Measurements from ENCODE around the gene CST6.

Gene CST6, protein sequence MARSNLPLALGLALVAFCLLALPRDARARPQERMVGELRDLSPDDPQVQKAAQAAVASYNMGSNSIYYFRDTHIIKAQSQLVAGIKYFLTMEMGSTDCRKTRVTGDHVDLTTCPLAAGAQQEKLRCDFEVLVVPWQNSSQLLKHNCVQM
- 0 reads per million in 4 donors for total RNA-seq

DNA sequence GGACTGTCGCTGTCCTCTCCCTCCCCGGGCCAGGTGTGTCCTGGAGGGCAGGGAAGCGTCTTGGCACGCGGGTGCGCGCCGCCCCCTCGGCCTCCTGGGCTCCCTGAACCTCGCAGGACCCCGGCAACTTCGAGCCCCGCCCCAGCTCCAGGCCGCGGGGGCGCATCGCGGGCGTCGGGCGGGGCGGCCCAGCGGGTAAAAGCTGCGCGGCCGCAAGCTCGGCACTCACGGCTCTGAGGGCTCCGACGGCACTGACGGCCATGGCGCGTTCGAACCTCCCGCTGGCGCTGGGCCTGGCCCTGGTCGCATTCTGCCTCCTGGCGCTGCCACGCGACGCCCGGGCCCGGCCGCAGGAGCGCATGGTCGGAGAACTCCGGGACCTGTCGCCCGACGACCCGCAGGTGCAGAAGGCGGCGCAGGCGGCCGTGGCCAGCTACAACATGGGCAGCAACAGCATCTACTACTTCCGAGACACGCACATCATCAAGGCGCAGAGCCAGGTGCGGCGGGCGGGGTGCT is at the start of gene CST6:
TSS of gene CST6 (plus strand) at position 224 of the 519 bp plus-strand sequence. CDS start at position 261, 37 bp downstream.
- DNase-seq: no peak

DNA sequence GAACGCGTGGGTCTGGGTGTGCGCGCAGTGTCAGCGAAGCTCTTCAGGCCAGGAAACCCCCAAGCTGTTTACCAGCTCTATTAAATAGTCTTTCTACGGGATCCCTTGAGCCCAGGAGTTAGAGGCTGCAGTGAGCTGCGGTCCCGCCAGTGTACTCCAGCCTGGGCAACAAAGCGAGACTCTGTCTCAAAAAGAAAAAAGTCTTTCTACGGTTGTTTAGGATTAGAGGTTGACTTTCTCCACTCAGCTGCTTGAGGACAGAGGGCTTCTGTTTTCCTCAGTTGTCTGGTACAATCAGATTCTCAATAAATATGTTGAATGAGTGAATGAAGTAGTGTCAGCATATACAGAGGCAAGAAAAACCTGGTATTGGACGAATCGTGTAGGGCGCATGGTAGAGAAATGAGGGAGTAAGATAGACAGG is 49.7 kb upstream of the CST6 start:
- no peak for DNase-seq

DNA sequence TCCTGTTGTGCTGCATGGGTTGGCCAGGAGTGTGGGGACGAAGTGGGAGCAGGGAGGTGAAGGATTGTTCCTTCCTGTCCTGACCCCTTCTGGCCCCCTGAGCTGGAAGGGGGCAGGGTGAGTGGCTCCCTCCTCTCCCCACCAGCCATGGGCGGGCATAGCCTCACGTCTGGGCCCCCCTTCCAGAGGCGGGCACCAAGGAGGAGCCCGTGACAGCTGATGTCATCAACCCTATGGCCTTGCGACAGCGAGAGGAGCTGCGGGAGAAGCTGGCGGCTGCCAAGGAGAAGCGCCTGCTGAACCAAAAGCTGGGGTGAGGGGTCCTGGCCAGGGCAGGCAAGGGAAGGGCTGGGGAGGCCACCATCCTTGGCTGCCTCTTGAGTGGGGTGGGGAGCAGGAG is 46.9 kb upstream of the CST6 start:
- no peak for DNase-seq

DNA sequence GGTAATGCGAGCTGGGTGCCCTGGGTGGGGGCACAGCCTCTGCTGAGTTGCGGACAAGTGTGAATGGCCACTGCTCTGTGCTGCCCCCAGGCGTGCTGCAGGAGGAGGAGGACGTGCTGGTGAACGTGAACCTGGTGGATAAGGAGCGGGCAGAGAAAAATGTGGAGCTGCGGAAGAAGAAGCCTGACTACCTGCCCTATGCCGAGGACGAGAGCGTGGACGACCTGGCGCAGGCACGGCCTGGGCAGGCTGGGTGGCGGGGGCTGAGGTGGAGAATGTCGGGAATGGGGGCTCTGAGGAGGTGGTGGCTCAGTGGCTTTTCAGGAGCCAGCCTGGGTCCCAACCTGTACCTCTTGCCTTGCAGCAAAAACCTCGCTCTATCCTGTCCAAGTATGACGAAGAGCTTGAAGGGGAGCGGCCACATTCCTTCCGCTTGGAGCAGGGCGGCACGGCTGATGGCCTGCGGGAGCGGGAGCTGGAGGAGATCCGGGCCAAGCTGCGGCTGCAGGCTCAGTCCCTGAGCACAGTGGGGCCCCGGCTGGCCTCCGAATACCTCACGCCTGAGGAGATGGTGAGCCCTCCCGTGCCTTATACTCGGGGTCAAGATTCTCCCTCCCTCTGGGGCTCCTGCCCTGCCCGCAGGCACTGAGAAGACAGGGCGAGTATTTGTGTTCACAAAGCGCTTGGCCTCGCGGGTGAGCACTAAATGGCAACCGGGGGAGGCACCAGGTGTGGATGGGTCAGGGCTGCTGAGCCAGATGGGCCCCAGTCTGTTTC is 45.6 kb upstream of the CST6 start:
- no peak for DNase-seq

DNA sequence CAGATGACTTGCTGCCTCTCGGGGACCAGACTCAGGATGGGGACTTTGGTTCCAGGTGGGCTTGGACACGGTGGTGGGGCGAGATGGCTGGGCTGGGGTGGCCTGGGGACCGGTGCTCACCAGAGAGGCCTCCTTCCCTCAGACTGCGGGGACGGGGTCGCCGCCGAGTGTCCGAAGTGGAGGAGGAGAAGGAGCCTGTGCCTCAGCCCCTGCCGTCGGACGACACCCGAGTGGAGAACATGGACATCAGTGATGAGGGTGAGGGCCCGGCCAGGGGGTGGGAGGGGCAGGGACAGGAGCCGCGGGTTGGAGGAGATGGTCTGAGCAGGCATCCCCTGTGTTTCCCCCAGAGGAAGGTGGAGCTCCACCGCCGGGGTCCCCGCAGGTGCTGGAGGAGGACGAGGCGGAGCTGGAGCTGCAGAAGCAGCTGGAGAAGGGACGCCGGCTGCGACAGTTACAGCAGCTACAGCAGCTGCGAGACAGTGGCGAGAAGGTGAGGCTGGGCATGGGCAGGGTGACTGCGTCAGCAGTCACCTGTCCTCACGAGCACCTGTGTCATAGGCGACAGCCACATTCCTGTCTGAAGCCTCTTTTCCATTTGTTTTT is 44.4 kb upstream of the CST6 start:
- DNase-seq: no peak

DNA sequence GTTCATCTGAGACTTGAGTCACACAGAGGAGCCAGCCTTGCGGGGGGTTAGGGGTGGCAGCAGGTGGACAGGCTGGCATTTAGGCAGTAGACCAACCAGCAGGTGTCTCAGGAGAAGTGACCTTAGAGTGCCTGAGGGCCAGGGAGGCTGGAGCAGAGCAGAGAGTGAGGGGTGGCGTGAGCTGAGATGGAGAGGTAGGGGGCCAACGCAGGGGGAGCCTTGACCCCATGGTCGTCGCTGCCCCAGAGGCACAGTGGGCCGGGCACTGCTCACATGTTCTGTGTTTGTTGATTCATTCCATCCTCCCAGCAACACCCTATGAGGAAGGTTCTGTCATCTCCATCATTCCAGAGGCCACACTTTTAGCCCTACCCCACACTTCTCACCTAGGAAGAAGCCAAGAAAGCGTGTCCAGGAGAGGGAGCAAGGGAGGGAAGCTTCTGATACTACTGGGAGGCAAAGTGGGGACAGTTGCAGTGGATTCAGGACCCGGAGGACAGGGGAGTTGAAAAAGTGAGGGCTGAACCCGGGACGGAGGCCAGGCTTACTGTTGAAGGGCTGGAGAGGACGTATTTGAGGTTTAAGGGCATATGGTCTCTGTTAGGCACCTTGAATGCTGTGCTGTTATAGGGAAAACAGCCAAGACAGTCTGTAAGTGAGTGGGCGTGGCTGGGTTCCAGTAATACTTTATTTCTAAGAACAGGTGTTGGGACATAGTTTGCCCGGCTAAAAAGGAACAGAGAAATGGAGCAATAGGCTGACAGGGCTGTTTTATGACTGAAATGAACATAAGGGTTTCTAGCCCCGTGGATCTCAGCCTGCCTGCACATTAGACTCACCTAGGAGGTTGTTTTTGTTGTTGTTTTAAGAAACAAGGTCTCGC is 43.0 kb upstream of the CST6 start:
- no peak for DNase-seq

DNA sequence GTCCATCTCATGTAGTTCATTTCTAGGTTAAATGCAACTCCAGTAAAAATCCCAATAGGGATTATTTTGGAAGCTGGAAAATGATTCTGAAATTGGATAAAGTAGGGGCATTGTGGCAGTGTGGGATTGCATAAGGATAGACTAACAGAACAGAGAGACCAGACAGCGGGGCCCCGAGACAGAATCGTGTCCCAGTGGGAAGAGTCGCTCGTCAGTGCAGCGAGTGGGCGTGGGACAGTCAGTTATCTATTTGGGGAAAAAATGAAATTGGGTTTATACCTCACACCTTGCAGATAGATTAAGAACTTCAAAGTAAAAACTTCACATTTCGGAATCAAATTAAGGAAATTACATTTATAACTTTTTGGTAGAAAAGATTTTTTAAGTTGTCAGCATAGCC is 39.7 kb upstream of the CST6 start:
- no peak for DNase-seq

DNA sequence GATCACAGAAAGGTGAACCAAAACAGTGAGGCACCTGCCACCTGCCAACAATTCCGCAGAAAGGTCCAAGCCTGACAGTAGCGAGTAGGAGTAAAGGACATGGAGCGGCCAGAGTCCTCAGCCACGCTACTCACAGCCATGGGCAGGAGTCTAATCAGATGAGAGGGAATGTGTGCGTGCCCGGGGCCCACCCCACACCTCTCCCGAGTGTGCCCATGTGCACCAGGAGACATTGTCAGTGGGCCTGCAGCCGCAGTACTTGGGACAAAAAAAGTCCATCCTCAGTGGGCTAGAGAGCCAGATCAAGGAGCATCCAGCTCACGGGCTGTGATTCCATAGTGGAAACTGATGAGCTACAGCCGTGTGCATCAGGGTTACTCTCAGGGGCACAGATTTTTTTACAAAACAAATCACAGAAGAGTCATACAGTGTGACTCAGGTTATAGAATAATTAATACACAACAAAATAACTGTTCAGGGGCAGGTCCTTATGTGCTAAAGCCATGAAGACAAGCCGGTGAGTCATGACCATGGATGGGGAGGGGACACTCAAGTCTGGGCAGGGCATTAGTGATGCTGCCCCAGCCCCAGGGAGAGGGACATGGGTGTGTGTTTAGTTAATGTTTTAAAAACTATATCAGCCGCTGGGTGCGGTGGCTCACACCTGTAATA is 38.2 kb upstream of the CST6 start:
- DNase-seq: no peak

DNA sequence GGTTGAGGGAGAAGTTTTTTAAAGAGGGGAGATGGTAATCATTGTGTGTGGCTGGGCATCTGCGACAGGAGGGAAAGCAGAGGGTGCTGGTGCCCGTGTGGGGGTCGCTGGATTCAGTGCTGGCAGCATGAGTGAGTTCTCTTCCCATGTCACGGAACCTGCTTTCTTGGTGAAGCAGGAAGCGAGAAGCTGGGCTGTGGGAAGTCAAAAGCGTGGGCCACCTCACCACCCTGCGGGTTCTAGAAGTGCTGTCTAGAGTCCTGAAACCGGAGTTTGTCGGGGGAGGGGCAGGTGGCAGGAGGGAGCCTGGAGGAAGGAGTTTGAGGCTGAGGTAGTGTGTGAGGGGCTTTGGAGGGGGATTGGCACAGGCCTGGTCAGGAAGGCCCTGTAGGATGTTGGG is 36.0 kb upstream of the CST6 start:
- no peak for DNase-seq

DNA sequence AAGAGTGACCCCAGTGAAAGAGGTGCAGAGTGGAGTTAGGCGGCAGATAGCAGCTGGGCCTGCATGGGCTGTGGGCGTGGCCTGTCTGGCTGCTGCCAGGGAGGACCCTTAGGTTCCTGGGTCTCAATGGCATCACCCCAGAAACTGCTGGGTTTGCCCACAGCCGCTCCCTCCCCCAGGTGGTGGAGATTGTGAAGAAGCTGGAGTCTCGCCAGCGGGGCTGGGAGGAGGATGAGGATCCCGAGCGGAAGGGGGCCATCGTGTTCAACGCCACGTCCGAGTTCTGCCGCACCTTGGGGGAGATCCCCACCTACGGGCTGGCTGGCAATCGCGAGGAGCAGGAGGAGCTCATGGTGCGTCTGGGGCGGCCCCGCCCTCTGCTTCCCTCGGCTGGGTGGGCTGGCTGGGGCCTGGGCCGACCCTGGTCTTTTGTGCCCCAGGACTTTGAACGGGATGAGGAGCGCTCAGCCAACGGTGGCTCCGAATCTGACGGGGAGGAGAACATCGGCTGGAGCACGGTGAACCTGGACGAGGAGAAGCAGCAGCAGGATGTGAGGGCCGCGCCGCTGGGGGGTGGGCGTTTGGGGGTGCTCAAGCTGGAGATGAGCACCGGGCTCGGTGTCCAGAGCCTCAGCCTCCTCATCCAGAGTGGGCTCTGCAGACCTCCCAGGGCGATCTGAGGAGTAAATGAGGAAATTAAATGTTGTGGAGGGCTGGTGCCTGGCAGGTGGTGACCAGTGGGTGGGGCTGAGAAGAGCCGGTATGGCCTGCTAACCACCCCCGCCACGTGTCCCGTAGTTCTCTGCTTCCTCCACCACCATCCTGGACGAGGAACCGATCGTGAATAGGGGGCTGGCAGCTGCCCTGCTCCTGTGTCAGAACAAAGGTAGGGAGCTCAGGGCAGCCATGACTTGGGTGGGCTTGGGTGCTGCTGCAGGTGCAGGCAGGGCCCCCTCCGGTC is 35.3 kb upstream of the CST6 start:
- no peak for DNase-seq

DNA sequence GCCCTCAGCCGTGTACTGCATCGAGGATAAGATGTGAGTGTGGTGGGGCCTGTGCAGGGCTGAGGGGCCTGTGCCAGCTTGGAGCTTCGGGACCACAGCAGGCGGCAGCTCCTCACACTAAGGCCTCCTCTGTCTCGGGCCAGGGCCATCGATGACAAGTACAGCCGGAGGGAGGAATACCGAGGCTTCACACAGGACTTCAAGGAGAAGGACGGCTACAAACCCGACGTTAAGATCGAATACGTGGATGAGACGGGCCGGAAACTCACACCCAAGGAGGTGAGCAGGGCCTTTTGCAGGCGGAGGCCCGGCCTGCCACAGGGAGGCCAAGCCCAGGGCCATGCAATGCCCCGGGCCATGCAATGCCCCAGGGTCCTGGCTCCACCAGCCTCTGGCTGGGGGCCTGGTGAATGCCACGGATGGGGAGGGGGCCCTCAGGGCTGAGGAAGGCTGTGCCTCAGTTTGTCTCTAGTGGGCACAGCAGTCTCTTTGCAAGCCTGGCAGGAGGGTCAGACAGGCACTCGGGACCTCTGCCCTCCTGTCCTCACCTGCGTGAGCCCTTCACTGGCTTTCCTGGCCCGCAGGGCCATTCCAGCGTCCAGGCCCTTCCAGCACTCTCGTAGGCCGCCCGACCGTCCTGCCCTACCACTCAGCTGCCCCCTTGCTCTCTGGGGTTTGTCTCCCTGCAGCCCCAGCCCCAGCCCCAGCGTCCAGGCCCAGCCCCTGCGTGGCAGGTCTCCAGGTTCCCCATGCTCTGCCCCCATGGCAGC is 34.0 kb upstream of the CST6 start:
- DNase-seq: no peak

DNA sequence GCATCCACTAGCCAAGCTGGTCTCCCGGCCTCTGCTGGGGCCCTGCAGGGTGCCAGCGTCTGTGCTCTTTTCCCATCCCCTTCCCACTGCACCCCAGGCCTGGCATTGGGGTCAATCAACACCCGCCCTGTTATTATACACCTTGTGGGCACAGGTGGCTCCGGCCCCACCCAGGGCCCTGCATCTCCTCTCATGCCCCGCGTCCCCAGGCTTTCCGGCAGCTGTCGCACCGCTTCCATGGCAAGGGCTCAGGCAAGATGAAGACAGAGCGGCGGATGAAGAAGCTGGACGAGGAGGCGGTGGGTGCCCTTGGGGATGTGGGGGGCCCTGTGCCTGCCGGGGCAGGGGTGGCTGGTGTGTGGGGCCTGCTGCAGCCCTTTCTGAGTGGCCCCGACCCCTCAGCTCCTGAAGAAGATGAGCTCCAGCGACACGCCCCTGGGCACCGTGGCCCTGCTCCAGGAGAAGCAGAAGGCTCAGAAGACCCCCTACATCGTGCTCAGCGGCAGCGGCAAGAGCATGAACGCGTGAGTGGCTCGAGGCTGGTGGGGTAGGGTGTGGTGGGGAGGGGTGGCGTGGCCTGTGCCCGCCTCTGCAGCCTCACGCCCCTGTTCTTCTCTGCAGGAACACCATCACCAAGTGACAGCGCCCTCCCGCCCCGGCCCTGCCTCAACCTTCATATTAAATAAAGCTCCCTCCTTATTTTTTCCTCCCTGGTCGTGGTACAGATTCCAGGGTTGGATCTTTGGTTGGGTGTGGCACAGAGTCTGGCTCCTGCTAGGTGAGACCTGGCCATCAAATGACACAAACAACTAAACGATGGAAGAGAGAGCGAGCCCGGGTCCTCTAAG is 33.2 kb upstream of the CST6 start:
- no peak for DNase-seq

DNA sequence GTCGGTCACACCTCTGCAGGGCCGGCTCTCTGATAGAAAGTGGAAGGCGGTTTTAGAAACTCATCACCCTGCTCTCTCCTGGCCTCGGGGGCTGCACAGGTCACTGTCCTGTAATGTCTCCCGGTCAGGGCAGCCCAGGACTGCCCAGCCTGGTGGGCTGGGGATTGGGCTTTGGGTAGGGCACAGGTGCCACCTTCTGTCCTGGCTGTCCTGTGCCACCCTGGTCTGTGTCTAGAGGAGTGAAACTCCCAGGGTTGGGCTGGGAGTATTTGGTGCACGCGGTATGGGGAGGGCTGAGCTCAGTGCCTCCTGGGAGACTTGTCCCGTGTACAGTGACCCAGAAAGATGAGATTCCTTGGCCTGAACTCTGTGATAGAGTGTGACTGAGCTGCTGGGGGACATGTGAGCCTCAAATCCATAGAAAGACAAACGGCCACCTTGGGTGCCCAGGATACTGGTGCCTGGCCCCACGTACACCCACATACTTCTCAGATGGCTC is 32.5 kb upstream of the CST6 start:
- DNase-seq: no peak

DNA sequence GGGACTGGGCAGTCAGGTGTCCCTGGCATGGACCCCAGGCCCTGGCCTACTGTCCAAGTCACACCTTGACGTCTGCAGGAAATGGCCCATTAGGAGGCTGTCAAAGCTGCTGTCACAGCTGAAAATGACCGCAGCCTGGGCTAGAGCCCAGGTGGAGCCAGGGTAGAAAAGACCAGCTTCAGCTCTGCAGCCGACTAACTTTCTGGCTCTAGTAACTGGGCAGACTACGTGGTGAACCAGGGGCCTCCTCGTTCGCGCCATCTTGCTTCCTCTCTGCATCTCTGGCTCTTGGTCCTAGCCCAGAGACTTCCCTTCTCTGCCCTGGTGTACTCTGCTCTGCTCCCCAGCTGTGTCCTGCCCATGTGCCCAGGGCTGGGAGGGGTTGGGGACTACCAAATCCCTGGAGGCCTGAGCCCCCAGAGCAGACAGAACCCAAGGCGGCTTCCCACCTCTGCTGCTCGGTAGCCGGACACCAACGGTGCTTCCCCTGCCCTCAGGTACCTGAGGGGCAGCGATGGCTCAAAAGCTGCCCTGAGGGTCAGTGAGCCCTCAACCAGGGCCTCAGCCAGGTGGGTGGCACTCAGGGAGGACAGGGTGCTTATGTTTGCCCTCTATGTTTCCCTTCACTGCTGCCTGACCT is 30.6 kb upstream of the CST6 start:
- DNase-seq: no peak

DNA sequence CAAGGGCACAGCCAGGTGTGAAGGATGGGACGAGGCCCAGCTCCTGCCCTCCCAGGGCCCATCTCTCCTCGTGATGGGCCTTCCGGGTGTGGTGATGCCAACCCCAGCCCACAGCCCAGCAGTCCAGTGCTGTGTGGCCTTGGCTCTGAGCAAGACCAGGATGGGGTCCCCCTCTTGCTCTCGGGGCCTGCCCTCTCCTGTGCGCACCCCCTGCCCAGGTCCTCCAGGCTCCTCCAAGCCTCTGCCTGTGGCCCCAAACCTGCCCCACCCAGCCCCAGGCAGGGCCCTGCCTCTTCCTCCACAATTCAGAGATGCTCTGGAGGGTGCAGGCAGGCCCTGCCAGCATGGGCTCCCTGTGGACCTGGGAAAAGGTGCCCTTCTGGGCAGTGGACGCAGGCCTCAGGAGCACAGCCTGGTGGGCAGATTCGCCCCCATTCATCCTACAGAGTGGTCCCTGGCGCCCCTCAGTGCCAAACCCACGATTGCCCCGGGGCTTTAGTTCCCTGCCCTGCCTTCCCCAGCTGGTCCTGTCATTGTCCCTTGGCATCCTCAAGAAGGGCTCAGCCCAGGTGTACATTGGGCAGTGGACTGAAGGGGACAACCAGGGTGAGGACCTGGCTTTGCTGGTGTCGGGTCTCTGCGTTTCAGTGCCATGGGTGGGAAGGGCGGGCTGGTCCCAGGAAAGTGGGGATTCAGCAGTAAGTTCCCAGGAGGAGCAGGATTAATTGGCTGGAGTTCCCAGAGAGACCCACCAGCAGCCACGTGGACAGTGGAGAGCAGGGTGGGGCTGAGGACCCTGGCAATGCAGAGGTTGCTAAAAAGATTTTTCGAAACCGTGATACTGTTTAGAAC is 29.6 kb upstream of the CST6 start:
- DNase-seq: no peak

DNA sequence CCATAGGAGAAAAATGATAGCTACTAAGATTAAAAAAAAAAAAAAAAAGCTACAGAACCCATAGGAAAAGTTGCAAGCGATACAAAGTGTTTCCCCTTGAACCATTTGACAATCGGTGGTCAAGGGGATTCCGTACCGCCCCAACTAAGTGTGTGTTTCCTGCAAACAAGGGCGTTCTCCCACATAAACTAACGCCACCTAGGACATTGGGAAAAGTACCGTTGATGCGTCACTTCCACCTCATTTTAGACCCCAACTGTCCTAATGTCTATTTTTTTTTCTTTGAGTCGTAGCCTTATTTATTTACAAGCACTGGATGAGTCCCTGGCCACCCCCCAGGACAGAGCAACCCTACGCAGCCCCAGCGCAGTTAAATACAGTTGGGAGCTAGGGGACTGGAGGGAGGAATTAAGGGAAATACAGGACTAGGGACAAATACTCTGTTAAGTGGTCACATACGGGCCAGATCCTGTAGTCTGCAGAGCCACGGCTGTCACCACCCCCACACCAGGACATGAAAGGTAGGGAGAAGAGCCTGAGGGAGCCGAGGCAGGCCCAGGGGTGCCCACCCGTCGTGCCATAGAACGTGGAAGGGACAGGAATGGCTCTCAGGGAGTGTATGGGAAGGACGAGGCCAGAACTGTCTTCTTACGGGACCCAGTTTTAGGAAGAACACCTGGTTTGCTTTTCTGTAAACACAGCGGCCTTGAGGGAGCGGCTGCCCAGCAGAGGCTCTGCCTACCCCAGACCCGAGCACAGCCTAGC is 28.8 kb upstream of the CST6 start:
- no peak for DNase-seq

DNA sequence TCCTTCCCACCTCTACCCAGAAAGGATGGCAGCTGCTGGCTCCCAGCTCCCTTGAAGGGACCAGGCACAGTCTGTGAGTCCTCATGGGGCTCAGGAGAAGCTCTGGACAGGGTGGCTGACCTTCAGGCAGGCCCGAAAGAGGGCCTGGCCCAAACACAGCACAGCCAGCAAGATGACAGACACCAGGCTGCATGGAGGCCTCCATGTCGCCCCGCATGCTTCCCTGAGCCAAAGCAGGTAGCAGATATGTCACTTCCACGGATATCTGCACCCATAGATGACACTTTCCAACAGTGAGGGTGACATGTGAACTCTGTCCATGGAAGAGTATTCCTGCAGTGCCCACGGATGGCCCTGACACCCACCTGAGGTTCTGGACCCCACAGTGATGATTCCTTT is 28.2 kb upstream of the CST6 start:
- no peak for DNase-seq
